Naive B cell (primary cell): ENCODE results near the gene ZNF141. TPM values are rescaled to one million over a fixed set of nuclear protein-coding genes. Genes with fewer than 3 reads are reported as not detected.
"Not testable (repeated sequence)": the region's sequence is repeated elsewhere in the genome, so short reads cannot be mapped to it uniquely, and the experiment has no call there.

Experiments
- ATAC-seq, 2 donors: fragments of 150-1000 bp; cut with Tn5 transposase; 2 replicates each; pipeline ENCODE4 v1.10.0; 2021; ENCODE audit warnings: low read depth in 2 of 2, mild to moderate bottlenecking in 2 of 2, moderate library complexity in 2 of 2
- DNase-seq: peaks from one replicate; pipeline ENCODE4 v3.0.0; 2022
- H3K27ac Mint-ChIP-seq, 6 donors: one replicate each; pipeline ENCODE4 v1.8.0; 2020 to 2022; ENCODE audit warnings: mild to moderate bottlenecking in 6 of 6, mixed read lengths in 6 of 6, moderate library complexity in 5 of 6, inconsistent platforms in 2 of 6
- H3K27me3 Mint-ChIP-seq, 3 donors: one replicate each; pipeline ENCODE4 v1.8.0; 2021 to 2022; ENCODE audit warnings: mixed read lengths in 3 of 3, mild to moderate bottlenecking in 1 of 3
- H3K36me3 Mint-ChIP-seq, 2 donors: one replicate each; pipeline ENCODE4 v1.8.0; 2020 to 2022; ENCODE audit warnings: mixed read lengths in 2 of 2, inconsistent platforms in 1 of 2, mild to moderate bottlenecking in 1 of 2
- H3K4me1 Mint-ChIP-seq, 3 donors: one replicate each; pipeline ENCODE4 v1.8.0; 2020 to 2022; ENCODE audit warnings: mixed read lengths in 3 of 3, inconsistent platforms in 1 of 3, mild to moderate bottlenecking in 1 of 3, moderate library complexity in 1 of 3
- H3K4me3 Mint-ChIP-seq, 8 donors: one replicate each; pipeline ENCODE4 v1.8.0; 2020 to 2022; ENCODE audit warnings: mild to moderate bottlenecking in 8 of 8, mixed read lengths in 8 of 8, moderate library complexity in 8 of 8, inconsistent platforms in 2 of 8
- H3K9me3 Mint-ChIP-seq, 7 donors: one replicate each; pipeline ENCODE4 v1.8.0; 2020 to 2022; ENCODE audit warnings: mixed read lengths in 7 of 7, mild to moderate bottlenecking in 5 of 7, inconsistent platforms in 2 of 7, moderate library complexity in 1 of 7
- polyA plus RNA-seq, 6 donors: library from polyadenylated mRNA; unstranded; fragments of 300-500 nt; fragmentation: Illumina TruSeq; gene quantifications; one replicate each; pipeline ENCODE4 v1.2.3, GENCODE V29; 2021; ENCODE audit warnings: low read depth in 6 of 6

ZNF141 gene
- polyA plus RNA-seq: 10 to 100 TPM; 11.5 to 19.1 (median 15.3) TPM

DNA sequence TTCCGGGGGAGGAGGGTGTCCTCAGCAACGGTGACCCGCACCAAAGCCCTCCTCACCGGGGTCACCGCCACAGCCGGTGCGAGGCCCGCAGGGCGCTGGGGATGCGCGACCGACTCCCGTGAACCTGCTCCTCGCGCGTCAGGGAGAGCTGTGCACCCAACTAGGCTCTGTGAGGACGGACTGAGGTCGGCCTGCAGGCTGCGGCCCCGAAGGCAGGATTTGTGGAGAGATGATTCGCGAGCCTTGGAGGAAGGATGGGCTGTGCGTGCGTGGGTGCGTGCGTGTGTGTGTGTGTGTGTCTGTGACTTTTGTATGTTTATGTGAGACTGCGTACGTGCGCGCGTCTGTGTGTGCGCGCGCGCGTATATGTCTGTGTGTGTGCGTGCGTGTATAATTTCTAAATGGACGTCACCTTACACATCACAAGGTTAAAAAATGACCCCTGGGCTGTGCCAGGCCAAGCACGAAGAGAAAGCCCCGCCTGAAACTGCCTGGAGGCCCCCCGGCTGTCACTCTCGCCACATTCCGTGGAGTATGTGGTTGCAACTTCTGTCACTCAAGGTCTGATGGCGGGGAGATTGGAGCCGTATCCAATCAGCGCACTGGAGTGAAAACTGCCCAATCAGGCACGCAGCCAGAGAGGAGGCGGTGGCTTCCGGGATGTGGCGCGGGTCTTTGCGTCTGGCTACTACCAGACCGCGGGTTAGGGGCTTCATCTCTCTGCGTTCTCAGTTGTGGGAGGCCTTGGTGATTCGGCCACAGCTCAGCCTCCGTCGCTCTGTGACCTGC lies at the start of gene ZNF141:
ZNF141 (plus strand) TSS at position 672 of the 789 bp plus-strand sequence. CDS start 170 bp downstream, outside the sequence.
- Mint-ChIP-seq H3K27me3 (no peaks in the 10 kb centered on the region), H3K4me3 (peak within 1 kb of the TSS; percentile 97 to 100 (median 99)), H3K9me3 (peaks cover 2 to 22% (median 9%) of the 10 kb centered on the region in 7 donors), H3K27ac (peak within 1 kb of the TSS; percentile 98 to 100 (median 100)), H3K4me1 (peaks cover 32 to 55% (median 40%) of the 10 kb centered on the region in 3 donors), H3K36me3 (peaks cover 16% of the 10 kb centered on the region in 2 donors)
- ATAC-seq (peak; percentile 84), DNase-seq (peak; percentile 96)

- H3K27ac Mint-ChIP-seq: no peak overlapping the region
- peaks cover 0 to 10% of the 10 kb centered on the region in 2 donors for H3K36me3 Mint-ChIP-seq
- ATAC-seq (no peak), DNase-seq (no peak)
- H3K9me3 Mint-ChIP-seq: peaks cover 4 to 69% (median 44%) of the 10 kb centered on the region in 7 donors
- no peaks in the 10 kb centered on the region for H3K4me1 Mint-ChIP-seq
- no peaks in the 10 kb centered on the region for H3K27me3 Mint-ChIP-seq
- no peak overlapping the region for H3K4me3 Mint-ChIP-seq
Measured at GRCh38 chr4:288891-289290, 48.7 kb upstream of the ZNF141 start.

- H3K27me3 Mint-ChIP-seq: no peaks in the 10 kb centered on the region
- ATAC-seq: no peak
- no peaks in the 10 kb centered on the region for H3K4me1 Mint-ChIP-seq
- H3K36me3 Mint-ChIP-seq: peaks cover 0 to 22% of the 10 kb centered on the region in 2 donors
- H3K4me3 Mint-ChIP-seq: no peak overlapping the region
- H3K27ac Mint-ChIP-seq: no peak overlapping the region
- peaks cover 0 to 57% (median 32%) of the 10 kb centered on the region in 7 donors for H3K9me3 Mint-ChIP-seq
- no peak for DNase-seq
Measured at GRCh38 chr4:294732-295131, 42.9 kb upstream of the ZNF141 start.

DNA sequence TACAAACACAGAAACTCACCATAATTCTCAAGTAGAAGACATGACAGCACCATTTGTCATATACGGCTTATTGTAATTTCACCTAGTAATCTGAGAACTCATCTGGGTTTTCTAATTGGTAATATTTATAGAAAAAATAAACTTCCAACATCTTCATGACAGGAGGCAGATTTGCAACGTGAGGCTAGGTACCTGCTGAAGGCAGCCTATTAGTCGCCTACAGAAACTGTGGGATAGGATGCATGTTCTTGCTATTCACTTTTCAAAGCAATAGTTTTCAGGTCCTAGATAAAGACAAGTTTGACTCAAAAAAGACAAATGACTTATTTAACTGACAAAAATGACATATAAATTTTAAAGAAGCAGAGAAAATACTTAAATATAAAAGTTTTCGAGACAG lies 35.2 kb upstream of the ZNF141 start:
- ATAC-seq: no peak
- Mint-ChIP-seq H3K4me1 (peaks cover 11 to 21% (median 11%) of the 10 kb centered on the region in 3 donors), H3K9me3 (peaks cover 10 to 80% (median 72%) of the 10 kb centered on the region in 7 donors), H3K4me3 (no peak overlapping the region), H3K27me3 (peaks cover 0 to 8% (median 4%) of the 10 kb centered on the region in 3 donors), H3K27ac (no peak overlapping the region), H3K36me3 (peaks cover 4 to 26% of the 10 kb centered on the region in 2 donors)
- DNase-seq: no peak

- Mint-ChIP-seq H3K36me3 (peaks cover 4 to 26% of the 10 kb centered on the region in 2 donors), H3K9me3 (peaks cover 10 to 84% (median 76%) of the 10 kb centered on the region in 7 donors), H3K4me1 (peaks cover 11 to 27% (median 11%) of the 10 kb centered on the region in 3 donors), H3K4me3 (peak overlapping the region in 2 of 8 donors; percentile 47 to 53)
- not testable (repeated sequence) for DNase-seq, ATAC-seq, H3K27ac Mint-ChIP-seq, H3K27me3 Mint-ChIP-seq
Measured at GRCh38 chr4:304516-304915, 33.1 kb upstream of the ZNF141 start.

- H3K27ac Mint-ChIP-seq: peak within 1 kb of the TSS; percentile 76 to 92 (median 90)
- peaks cover 0 to 8% (median 4%) of the 10 kb centered on the region in 3 donors for H3K27me3 Mint-ChIP-seq
- H3K9me3 Mint-ChIP-seq: peaks cover 10 to 82% (median 77%) of the 10 kb centered on the region in 7 donors
- ATAC-seq: no peak
- peaks cover 4 to 26% of the 10 kb centered on the region in 2 donors for H3K36me3 Mint-ChIP-seq
- peaks cover 11 to 31% (median 15%) of the 10 kb centered on the region in 3 donors for H3K4me1 Mint-ChIP-seq
- no peak for DNase-seq
- H3K4me3 Mint-ChIP-seq: peak within 1 kb of the TSS; percentile 16 to 59 (median 45)
Measured at GRCh38 chr4:304969-305680, 32.5 kb upstream of the ZNF141 start, which contains the start of gene ZNF732. Gene ZNF732, minus strand, starts transcription at chr4:305474. Its CDS starts 164 bp downstream, at chr4:305310.

- ATAC-seq (peak; percentile 89 to 93), DNase-seq (peak; percentile 72)
- peaks cover 11 to 35% (median 15%) of the 10 kb centered on the region in 3 donors for H3K4me1 Mint-ChIP-seq
- H3K36me3 Mint-ChIP-seq: peaks cover 4 to 31% of the 10 kb centered on the region in 2 donors
- H3K4me3 Mint-ChIP-seq: peak overlapping the region in 6 of 8 donors; percentile 14 to 59 (median 46)
- H3K9me3 Mint-ChIP-seq: peaks cover 10 to 88% (median 77%) of the 10 kb centered on the region in 7 donors
- peaks cover 0 to 8% (median 7%) of the 10 kb centered on the region in 3 donors for H3K27me3 Mint-ChIP-seq
- H3K27ac Mint-ChIP-seq: peak overlapping the region; percentile 72 to 94 (median 90)
Measured at GRCh38 chr4:306551-306961, 31.1 kb upstream of the ZNF141 start.

DNA sequence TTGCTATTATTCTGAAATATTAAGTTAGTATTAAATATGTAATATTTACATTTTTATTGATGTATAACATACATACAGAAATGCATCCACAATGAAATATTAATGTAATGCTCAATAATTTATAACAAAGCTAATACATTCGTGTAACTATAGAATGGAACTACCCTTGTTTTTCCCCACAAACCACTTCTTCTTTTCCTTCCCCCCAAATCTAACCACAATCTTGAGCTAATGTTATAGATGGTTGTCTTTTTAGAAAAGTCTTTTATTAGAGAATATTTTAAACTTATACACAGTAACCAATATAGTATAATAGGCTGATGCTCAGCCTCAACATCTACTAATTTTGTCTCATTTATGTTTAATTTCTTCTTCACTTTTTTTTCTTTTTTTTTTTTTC lies 27.8 kb upstream of the ZNF141 start:
- ATAC-seq: no peak
- Mint-ChIP-seq H3K27ac (no peak overlapping the region), H3K27me3 (peaks cover 0 to 8% (median 0%) of the 10 kb centered on the region in 3 donors), H3K4me1 (peaks cover 16 to 41% (median 20%) of the 10 kb centered on the region in 3 donors), H3K36me3 (peaks cover 10 to 19% of the 10 kb centered on the region in 2 donors), H3K4me3 (no peak overlapping the region), H3K9me3 (peaks cover 5 to 84% (median 66%) of the 10 kb centered on the region in 7 donors)
- no peak for DNase-seq

DNA sequence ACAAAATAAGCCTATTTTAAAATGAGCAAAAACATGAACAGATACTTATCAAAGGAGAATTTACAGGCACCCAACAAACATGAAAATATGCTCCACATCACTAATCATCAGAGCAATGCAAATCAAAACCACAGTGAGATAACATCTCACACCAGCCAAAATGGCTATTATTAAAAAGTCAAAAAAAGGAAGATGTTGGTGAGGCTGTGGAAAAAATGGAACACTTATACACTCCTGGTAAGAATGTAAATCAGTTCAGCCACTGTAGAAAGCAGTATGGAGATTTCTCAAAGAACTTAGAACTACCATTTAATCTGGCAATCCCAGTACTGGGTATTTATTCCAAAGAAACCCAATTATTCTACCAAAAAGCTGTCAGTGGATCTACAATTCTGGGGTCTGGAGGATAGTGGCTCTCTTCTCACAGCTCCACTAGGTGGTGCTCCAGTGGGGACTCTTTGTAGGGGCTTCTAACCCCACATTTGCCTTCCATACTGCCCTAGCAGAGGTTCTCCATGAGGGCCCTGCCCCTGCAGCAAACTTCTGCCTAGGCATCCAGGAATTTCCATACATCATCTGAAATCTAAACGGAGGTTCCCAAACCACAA lies 23.2 kb upstream of the ZNF141 start:
- no peak overlapping the region for H3K27ac Mint-ChIP-seq
- ATAC-seq: no peak
- peaks cover 9 to 20% (median 15%) of the 10 kb centered on the region in 3 donors for H3K4me1 Mint-ChIP-seq
- peak overlapping the region in 3 of 8 donors; percentile 45 to 77 (median 75) for H3K4me3 Mint-ChIP-seq
- H3K27me3 Mint-ChIP-seq: peaks cover 12 to 22% (median 13%) of the 10 kb centered on the region in 3 donors
- peaks cover 28 to 53% of the 10 kb centered on the region in 2 donors for H3K36me3 Mint-ChIP-seq
- DNase-seq: no peak
- H3K9me3 Mint-ChIP-seq: peaks cover 23 to 74% (median 69%) of the 10 kb centered on the region in 7 donors

GRCh38 chr4:328729-329128 lies 8.9 kb upstream of the ZNF141 start:
- Mint-ChIP-seq H3K9me3 (peaks cover 5 to 47% (median 16%) of the 10 kb centered on the region in 7 donors), H3K4me1 (peaks cover 9 to 14% (median 9%) of the 10 kb centered on the region in 3 donors), H3K27ac (peak overlapping the region in 4 of 6 donors; percentile 24 to 96 (median 34)), H3K36me3 (no peaks in the 10 kb centered on the region), H3K27me3 (no peaks in the 10 kb centered on the region), H3K4me3 (no peak overlapping the region)
- DNase-seq (no peak), ATAC-seq (no peak)

- no peak for ATAC-seq
- peaks cover 0 to 15% (median 3%) of the 10 kb centered on the region in 7 donors for H3K9me3 Mint-ChIP-seq
- peak overlapping the region in 5 of 6 donors; percentile 9 to 91 (median 65) for H3K27ac Mint-ChIP-seq
Measured at GRCh38 chr4:335515-335914, 2.1 kb upstream of the ZNF141 start.

DNA sequence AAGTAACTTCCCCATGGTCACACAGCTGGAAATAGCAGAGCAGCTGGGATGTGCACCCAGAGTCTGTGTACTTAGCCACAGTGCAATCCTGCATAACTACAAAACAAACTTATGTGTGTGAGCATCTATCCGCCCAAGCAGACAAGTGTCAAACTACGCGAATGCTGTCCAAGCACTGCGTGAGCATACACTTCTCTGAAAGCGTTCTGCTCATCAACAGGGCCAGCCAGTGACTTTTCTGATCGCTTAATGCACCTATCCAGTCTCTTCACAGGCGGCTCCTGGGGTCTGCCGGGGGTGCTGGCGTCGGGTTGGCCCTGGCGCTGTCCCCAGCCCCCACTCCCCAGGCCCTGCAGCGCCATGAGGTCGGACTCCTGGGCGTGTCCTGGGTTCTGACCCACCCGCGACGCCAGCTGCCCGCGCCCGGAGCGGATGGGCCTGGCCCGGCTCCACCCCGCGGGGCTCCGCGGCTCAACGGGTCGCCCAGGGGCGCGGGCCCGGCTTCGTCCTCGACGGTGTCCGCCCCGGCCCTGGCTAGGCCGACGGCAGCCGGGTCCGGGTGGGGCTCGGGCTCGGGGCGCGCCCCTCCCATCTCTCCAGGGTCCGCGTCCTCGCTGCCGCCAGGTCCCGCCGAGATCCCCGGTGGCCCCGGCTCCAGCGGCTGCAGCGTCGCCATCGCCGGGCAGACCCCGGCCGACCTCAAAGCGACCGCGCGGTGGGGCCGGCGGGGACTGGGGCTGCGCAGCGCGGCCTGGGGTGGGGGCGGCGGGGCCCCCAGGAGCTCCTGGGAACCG lies 1.3 kb upstream of the ZNF141 start:
- Mint-ChIP-seq H3K4me3 (peak overlapping the region; percentile 80 to 100 (median 99)), H3K9me3 (peaks cover 0 to 17% (median 4%) of the 10 kb centered on the region in 7 donors), H3K27ac (peak overlapping the region in 5 of 6 donors; percentile 65 to 100 (median 92)), H3K27me3 (no peaks in the 10 kb centered on the region), H3K4me1 (peaks cover 32 to 55% (median 40%) of the 10 kb centered on the region in 3 donors), H3K36me3 (peaks cover 8 to 10% of the 10 kb centered on the region in 2 donors)
- DNase-seq (peak; percentile 27), ATAC-seq (no peak)

More at GRCh38 chr4:335515-335914, 2.1 kb upstream of the ZNF141 start:
- H3K4me3 Mint-ChIP-seq: peak overlapping the region; percentile 58 to 91 (median 80)
- no peaks in the 10 kb centered on the region for H3K27me3 Mint-ChIP-seq
- H3K36me3 Mint-ChIP-seq: peaks cover 5 to 6% of the 10 kb centered on the region in 2 donors
- DNase-seq: no peak
- H3K4me1 Mint-ChIP-seq: peaks cover 30 to 48% (median 35%) of the 10 kb centered on the region in 3 donors
